NB4 (cell line): ENCODE results near the gene CPED1.
"Not testable (repeated sequence)": the region's sequence is repeated elsewhere in the genome, so short reads cannot be mapped to it uniquely, and the experiment has no call there.

Source experiments
- DNase-seq: peaks from one replicate; pipeline ENCODE4 v3.0.0; 2010; ENCODE audit warnings: low read depth
- H3K4me3 ChIP-seq: one replicate; pipeline ENCODE4 v1.5.1; 2011; ENCODE audit warnings: mild to moderate bottlenecking, low read depth, low read length, moderate library complexity
- MAX ChIP-seq: IDR thresholded peaks from 2 replicates; pipeline ENCODE4 v1.6.1; 2011; ENCODE audit warnings: low read depth, low read length
- MYC ChIP-seq: IDR thresholded peaks from 2 replicates; pipeline ENCODE4 v1.6.1; 2011; ENCODE audit warnings: low read depth, low read length
- POLR2A ChIP-seq: IDR thresholded peaks from 2 replicates; pipeline ENCODE4 v1.6.1; 2011; ENCODE audit warnings: mild to moderate bottlenecking; ENCODE audit not compliant: insufficient read length; ENCODE audit errors: extremely low read depth
- TF ChIP-seq, protein P1 (sequence below): IDR thresholded peaks from one replicate; pipeline ENCODE4 v1.5.1; 2012; ENCODE audit warnings: low read depth, low read length

The CPED1 gene

DNA sequence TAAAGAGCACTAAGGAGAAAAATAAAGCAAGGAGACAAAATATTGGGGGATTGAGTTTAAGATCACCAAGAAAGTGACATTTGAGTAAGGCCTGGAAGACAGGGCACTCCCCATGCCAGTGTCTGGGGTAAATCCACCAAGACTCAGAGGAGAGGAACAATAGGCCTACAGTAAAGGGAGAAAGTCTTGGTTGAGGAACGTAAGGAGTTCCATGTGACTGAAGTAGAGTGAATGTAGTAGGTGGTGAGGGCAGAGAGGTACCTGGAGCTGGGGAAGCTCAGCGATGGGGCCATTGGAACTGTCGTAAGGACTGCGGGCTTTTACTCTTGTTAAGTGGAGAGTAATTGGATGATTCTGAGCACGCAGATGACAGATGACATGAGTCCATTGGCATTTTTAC lies 69.4 kb downstream of the CPED1 start:
- H3K4me3 ChIP-seq = no peak overlapping the region
- TF ChIP-seq MAX (no peak), MYC (no peak), POLR2A (no peak)
- TF ChIP-seq, protein P1, sequence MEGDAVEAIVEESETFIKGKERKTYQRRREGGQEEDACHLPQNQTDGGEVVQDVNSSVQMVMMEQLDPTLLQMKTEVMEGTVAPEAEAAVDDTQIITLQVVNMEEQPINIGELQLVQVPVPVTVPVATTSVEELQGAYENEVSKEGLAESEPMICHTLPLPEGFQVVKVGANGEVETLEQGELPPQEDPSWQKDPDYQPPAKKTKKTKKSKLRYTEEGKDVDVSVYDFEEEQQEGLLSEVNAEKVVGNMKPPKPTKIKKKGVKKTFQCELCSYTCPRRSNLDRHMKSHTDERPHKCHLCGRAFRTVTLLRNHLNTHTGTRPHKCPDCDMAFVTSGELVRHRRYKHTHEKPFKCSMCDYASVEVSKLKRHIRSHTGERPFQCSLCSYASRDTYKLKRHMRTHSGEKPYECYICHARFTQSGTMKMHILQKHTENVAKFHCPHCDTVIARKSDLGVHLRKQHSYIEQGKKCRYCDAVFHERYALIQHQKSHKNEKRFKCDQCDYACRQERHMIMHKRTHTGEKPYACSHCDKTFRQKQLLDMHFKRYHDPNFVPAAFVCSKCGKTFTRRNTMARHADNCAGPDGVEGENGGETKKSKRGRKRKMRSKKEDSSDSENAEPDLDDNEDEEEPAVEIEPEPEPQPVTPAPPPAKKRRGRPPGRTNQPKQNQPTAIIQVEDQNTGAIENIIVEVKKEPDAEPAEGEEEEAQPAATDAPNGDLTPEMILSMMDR = no peak
- DNase-seq = no peak

DNA sequence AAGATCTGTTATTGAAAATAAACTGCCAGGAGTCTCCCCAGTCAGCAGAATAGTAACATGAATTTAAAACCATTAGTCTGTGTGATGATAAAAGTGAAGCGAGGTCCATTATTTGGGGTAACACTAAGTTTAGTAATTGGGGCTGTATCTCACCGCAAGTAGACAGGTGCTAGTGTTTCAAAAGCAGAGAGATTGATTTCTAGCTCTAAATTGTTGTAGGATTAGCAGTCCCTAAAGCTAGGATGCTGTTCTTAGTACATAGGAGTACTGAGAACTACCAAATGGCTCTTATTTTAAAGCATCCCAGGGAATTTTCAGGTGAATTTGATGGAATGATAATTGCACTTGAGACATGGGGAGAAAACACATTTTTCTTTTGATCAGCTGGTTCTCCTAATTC lies 70.5 kb downstream of the CPED1 start:
- no peak for DNase-seq
- TF ChIP-seq MYC (no peak), POLR2A (no peak), MAX (no peak)
- TF ChIP-seq, protein P1 = no peak
- no peak overlapping the region for H3K4me3 ChIP-seq

DNA sequence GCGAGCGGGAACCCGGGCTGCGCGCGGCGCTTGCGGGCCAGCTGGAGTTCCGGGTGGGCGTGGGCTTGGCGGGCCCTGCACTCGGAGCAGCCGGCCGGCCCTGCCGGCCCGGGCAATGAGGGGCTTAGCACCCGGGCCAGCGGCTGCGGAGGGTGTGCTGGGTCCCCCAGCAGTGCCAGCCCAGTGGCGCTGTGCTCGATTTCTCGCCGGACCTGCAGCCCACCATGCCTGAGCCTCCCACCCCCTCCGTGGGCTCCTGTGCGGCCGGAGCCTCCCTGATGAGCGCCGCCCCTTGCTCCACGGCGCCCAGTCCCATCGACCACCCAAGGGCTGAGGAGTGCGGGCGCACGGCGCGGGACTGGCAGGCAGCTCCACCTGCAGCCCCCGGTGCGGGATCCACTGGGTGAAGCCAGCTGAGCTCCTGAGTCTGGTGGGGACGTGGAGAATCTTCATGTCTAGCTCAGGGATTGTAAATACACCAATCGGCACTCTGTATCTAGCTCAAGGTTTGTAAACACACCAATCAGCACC lies 71.5 kb downstream of the CPED1 start:
- not testable (repeated sequence) for DNase-seq, H3K4me3 ChIP-seq

DNA sequence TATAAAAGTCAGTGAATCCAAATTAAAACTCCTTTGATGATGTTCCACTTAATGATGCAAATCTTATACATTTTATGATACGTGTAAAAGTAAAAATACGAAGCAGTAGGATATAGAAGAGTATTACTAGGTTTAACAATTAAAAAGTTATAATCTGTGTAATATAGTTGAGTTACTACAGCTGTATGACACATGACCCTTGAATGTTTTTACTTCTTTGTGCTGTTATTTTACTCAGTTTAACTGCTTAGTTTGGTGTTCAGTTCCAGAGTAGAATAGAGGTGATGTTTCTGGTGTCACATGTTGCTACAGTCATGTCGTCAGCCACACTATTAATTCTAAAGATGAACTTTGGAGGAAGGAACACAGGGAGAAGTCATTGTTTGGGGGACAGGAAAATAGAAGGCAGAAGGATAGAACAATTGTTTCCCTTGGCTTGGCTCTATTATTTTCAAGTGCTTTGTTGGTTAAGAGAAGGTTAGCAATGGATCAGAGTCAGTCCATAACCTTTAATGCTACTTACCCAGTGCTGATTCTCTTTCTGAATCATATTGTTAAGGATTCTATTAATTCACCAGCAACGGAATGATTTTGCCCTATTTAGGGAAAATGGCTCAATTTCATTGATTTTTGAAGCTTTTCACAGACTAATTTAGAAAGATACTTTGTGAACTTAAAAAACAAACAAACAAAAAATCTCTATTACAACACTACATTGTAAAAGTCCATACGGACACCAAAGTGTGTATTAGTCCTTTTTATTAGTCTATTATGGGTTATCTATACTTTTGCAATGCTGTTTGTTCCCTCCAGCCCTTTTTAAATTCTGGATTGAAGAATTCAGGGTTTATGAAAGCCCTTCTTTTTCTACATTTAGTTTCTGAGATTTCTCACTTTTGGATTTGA lies 73.4 kb downstream of the CPED1 start:
- DNase-seq = no peak
- H3K4me3 ChIP-seq = no peak overlapping the region
- TF ChIP-seq MAX = no peak
- TF ChIP-seq, protein P1 = no peak

GRCh38 chr7:121062671-121063279 lies 74.3 kb downstream of the CPED1 start:
- H3K4me3 ChIP-seq = no peak overlapping the region
- TF ChIP-seq, protein P1 = no peak
- TF ChIP-seq MYC (no peak), POLR2A (no peak), MAX (no peak)
- DNase-seq = no peak

GRCh38 chr7:121067717-121068116 lies 79.2 kb downstream of the CPED1 start:
- not testable (repeated sequence) for H3K4me3 ChIP-seq, DNase-seq
